NCI-H1436 (cell line): ENCODE data around the gene CPN2.
A peak's percentile ranks its signal among the peaks of the same experiment; 100 is the strongest.

Source experiments
- DNase-seq: peaks from one replicate; lab custom pipeline; 2025; lab: John Stamatoyannopoulos, UW

The CPN2 gene

DNA sequence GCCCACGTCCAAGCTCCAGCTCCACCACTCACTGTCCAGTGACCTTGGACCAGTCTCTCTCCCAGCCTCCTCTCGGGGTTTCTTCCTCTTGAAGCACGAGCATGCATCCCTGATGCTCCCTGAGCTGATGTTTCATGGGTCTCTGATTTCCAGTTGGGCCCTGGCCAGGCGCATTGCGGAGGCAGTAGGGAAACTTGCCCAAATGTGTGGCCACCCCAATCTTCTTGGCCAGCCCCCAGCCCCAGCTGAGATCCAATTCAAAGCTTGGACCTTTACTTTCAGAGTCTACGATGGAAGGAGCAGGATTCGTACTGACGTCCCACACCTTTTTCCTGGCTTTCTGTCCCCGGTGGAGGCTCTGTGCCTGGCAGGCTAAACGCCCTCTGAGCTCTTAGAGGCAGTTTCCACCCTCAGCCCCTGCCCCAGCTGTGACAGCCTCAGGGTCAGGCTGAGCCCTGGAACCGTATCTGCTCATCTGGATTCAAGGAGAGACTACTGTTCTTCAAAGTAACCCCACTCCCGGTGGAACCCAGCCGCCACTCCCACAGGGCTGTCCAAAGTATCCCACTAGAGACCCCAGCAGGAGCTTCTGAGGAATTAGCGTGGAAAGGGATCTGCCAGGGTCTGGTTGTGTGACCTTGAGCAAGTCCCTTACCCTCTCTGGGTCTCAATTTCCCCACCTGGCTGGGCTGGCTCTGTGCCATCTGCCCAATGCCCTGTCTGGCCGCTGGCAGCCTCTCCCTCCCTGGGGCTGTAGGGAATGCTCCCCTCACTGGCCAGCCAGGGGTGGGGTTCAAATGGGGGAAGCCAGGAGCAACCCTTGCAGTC, 37.4 kb downstream of the CPN2 start:
- no peak for DNase-seq

DNA sequence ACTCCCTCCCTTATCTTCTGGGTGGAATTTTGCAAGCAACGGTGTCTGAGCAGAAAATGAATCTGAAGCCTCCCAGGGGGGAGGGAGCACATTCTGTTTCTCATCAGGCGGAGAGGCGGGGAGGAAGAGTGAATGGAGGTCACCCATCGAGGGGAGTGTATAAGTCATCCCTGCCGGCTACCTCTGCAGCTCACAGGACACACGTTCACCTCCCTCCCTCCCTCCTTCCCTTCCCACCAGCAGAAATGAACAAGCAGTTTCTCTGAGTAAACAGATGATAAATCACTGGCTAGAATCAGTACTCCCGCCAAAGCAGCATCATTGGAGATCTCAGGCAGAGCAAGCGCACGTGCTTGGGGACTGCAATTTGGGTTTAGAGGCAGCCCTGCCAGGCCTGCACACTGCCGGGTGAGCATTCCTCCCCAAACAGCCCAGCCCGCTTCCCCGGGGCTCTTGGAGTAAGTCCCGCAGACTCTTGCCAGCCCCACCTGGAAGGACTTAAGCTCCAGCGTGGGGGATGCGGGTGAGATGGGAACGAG, 38.3 kb downstream of the CPN2 start:
- DNase-seq, result peak; percentile 8

DNA sequence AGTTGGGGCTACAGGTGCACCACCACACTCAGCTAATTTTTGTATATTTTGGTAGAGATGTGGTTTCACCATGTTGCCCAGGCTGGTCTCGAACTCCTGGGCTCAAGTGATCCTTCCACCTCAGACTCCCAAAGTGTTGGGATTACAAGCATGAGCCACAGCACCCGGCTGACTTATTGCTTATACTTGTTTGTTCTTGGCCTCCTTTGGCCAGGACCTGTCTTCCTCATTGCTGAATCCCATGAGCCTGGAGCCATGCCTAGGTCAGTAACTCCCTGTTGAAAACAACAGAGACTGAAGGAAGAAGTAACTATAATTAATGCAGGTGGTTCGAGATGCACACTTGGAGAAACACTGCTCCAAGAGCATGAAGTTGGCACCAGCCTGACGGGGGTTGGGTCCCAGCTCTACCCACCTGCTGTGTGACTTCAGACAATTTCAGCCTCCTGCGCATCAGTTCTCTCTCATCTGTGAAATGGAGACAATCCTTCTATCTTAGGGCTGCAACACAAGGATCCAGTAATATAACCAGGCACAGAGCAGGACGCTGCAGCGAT, 38.9 kb downstream of the CPN2 start:
- no peak for DNase-seq

DNA sequence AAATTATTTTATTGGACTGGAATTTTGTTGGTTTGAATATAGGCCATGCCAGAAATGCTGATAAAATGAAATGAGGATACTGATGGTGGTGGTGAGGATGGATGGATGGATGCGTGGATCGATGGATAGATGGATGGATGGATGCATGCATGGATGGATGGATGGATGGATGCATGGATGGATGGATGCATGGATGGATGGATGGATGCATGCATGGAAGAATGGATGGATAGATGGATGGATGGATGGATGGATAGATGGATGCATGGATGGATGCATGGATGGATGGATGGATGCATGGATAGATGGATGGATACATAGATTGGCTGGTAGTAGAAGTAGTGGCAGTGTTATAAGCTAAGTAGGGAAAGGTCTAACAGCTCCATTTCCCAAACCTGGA, 40.1 kb downstream of the CPN2 start:
- DNase-seq, result no peak

DNA sequence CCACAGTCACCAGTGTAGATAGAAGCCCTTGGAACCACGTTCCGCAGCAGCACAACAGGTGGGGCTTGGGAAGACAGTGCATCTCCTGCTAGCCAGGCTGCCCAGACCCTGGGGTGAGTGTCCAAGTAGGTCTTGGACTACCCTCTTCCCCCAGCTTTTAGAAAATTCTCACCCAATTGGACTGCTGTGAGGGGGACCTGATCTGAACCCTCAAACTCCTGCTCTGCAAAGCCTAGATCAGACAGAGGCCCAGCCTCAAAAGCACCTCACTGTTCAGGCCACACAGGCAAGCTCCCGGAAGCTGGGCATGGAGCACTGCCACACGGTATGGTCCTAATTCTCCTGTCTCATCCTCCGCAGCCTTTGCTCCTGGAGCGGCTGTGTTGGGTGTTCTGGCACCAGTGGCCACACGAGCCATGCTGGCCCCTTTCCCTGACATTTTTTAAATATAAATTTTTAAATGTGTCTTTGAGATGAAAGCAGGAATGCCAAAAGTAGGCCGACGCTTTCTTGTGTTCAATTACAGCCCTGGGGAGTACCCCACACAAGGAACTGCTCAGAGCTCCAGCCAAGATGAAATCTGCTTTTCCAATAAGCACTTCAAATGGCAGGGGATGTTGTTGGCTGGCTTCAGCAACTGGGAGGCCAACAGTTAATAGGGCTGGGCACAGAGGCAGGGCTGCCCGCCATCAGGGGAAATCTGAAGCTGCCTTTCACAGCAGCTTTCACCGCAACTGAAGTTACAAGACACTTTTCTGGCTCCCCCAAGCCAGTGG, 40.9 kb downstream of the CPN2 start:
- DNase-seq, result no peak

DNA sequence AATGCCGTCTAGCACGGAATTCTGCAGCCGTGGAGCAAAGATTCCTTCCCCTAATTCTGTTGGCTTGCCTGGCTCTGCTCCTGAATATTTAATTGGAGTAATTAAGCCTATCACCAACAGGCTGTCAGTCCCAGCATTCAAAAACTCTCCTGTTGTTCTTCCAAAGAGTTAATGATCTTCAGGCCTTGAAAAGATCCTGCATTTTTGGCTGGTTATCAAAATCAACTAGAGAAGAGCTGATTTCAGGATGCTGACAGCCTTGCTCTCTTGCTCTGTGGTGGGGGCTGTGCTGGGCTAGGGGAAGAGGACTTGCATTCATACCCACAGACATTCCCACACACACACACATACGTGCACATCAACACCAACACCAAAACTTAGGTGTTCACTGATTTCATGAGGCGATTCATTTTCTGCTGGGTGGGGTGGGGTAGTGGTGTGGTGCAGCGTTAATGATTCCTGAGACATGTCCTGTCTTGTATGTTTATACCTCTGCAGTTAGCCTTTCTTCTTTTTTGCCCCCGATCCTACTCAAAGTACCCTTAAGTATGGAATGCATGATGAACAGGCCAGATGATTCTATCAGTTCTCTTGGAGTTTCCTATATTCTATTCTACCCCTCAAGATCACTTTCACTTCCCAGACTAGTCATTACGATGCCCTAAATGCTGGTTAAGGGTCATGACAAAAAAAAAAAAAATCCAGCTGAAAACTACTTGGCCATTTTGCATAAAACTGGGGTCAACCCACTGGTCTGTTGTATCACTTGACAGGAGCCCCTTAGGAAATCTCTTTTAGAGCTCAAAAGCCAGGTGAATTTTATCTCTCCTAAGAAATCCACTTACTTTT, 42.3 kb downstream of the CPN2 start:
- no peak for DNase-seq

DNA sequence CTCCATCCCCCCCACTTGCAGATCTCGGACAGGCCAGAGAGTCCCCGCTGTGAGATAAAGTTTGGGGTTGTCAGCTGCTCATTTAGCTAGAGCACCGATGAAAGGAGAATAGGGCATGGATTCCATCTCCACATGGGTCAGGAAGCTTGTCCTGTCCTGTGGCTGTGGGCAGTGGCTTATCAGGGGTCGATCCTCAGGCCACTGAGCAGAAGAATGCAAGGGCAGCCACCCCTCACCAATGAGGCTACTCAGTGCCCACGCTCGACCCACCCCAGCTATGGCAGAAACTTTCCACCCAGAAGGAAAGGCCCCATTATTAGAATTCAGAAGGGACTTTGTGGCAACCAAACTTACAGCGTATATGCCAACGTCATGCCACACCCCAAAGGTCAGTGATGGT, 43.3 kb downstream of the CPN2 start:
- no peak for DNase-seq

DNA sequence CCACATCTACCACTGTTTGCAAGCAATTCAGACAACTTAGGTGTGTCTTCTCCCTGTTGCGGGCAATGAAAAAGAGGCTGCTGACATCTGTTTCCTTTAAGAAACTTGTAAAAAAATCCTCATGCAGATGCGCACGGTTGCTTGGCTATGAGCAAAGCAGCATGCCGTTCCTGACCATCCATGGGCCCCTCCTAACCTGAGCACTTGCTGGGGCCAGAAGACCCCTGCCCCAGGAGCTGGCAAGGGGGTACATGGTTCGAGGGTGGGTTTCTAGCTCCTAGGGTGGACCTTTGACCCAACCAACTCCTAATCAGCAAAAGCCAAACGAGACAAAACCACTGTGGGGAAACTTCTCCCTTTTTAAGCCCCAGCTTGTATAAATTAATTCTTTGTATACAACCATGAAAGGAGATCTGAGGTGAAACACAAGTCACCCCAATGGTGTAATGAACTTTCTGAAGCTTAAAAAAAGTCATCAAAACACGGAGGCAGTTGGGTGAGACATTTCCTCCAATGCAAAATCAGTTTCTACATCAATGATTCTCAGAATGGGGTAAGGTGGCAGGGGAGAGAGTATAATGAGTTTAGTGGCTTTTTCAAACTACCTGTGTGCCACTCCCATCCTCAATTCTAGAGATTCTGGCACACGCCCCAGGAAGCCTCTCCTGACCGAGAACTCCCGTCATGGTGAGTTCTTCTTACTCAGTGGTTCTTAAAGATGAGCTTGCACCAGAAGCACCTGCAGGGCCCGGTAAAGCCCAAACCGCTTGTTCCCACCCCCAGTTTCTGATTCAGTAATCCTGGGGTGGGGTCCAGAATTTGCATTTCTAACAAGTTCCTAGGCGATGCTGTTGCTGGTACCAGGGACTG, 44.1 kb downstream of the CPN2 start:
- no peak for DNase-seq

DNA sequence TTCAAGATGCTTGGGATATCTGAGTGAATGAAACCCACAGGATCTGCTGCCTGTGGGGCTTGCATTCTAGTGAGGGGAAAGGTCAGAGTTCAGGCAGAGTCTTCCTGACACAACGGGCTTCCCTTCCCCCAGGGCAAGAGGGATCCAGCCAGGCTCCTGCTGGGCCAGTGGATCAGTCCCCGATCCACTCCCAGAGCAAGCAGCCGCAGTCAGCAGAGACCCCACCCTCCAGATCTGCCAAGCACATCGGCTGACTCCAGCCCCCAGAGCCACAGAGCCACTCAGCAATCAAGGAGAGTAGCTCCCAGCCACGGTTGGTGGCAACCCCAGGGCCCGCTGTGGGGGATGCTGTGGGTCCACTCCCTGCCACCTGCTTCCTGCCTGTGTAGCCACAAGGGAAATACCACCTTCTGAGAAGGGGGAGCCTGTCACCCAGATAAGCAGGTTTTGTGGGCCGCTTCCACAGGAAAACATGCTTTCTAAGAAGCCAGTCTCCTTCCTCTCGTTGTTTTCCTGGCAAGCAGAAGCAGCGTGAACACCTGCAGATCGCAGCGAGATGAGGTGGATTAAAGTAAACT, 44.9 kb downstream of the CPN2 start:
- DNase-seq, result peak; percentile 59

DNA sequence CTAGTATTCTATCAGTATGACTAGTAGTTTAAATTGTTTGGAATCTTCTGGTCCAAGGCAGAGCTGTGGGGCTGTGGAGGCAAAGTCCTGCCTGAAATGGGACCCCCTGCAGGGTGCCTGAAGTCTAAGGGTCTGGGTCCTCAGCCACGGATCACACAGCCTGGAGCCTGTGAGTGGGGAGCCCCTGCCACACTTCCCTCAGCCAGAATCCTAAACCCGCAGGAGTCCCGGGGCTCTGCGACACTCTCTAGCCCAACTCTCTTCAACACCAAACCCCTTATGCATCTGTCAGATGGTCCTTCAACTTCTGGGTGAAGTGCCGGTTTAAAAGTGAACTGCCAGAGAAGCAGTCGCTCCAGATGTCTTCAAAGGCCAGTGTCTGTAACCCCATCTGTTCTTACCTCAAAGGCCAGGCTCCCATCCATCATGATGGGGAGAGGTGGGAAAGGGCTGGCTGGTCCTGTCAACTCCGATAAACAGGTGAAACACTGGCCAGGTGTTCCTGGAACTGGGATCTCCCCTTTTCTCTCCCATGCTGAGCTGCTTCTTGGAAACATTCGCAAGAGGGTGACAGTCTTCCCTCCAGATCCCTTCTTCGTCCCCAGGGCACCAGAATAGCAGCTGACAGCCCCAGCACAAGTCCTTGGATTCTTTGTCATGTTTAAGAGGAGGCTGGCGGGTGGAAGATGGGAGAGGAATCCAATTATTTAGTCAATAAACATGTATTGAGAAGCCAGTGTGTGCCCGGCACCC, 45.6 kb downstream of the CPN2 start:
- no peak for DNase-seq

DNA sequence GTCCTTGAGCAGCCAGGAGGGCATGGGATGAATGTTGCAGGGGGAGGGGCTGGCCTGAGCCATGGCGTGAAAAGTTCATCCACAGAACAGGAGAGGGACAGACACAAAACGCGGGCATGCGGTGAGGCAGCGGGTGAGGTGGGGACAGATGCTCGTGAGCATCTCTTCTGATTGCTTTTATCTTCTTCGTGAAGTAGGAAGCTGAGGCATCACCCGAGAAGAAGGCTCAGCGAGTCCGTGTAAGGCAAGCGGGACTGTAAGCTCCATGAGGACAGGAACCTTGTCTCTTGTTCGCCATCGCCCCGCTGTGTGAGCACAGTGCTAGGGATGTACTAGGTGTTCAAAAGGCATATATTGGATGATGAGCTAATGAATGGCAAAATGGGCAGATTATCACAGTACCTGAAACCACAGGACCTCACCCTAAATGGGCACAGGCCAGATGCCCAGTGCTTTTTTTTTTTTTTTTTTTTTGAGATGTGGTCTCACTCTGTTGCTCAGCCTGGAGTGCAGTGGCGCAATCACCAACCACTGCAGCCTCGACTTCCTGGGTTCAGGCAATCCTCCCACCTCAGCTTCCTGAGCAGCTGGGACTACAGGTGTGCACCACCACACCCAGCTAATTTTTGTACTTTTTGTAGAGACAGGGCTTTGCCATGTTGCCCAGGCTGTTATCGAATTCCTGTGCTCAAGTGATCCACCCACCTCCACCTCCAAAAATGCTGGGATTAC, 46.8 kb downstream of the CPN2 start:
- no peak for DNase-seq

DNA sequence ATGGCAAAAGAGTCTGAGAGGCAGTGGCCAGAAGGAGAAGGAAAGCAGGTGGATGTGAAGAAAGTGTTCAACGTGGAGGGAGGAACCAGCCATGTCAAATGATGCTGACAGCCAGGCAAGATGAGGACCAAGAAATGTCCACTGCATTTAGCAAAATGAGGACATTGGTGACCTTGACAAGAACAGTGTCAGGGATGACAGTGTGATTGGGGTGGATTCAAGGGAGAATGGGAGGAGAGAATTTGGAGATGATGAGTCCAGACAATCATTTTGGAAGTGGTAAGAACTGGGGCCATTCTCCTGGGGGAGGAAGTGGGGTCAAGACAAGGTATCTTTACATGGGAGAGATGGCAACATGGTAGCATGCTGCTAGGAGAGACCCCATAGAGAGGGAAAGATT, 47.4 kb downstream of the CPN2 start:
- no peak for DNase-seq

DNA sequence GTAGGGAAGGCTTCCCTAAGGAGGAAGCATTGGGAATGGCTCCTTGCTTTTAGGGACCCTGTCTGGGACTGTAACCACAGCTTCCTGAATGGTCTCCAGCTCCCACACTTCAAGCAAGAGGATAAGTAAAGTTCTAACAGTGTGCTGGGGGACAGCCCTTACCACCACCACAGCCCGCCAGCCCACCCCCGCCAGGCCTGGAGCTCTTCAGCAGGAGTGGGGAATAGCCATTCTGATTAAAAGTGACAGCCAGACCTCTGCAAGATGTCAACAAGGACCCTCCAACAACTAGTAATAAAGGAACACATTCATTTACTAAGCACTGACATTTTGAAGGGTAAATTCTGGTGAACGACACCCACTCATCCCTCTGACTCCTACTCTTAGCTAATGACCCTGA, 49.4 kb downstream of the CPN2 start:
- no peak for DNase-seq

DNA sequence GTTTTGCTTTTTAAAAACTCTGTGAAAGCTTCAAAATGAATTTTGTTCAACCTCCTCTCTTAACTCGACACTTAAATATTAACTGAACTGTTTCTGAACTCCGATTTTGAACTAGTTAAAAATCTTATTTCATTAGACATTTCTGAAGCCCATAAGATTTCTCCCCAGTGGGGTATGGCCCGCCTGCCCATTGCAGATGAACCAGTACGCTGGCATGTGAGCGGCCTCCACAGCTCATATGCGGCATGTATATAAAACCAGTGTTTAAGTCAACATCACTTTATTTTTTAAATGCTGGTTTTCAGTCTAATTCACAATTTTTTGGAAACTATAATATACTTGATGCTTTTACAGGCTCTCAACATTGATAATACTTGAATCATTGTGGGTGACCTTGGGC, 50.2 kb downstream of the CPN2 start:
- no peak for DNase-seq

DNA sequence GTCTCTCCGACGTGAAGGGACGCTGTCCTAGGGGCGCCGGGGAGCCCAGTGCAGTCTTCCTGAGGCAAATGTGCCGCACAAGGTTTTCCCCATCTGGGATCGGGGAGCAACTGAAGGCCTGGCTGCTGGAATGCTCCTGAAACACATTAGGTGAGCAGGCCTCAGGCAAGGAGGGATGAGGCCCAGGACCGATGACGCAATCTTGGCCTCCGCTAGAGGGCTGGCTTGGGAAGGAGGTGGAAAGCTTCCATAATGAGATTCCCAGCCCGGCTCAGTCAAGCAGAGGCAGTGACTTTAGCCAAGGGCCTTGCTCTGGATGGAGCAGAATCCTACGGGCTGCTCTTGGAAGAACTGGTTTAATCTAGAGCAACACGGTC, 50.8 kb downstream of the CPN2 start:
- no peak for DNase-seq

DNA sequence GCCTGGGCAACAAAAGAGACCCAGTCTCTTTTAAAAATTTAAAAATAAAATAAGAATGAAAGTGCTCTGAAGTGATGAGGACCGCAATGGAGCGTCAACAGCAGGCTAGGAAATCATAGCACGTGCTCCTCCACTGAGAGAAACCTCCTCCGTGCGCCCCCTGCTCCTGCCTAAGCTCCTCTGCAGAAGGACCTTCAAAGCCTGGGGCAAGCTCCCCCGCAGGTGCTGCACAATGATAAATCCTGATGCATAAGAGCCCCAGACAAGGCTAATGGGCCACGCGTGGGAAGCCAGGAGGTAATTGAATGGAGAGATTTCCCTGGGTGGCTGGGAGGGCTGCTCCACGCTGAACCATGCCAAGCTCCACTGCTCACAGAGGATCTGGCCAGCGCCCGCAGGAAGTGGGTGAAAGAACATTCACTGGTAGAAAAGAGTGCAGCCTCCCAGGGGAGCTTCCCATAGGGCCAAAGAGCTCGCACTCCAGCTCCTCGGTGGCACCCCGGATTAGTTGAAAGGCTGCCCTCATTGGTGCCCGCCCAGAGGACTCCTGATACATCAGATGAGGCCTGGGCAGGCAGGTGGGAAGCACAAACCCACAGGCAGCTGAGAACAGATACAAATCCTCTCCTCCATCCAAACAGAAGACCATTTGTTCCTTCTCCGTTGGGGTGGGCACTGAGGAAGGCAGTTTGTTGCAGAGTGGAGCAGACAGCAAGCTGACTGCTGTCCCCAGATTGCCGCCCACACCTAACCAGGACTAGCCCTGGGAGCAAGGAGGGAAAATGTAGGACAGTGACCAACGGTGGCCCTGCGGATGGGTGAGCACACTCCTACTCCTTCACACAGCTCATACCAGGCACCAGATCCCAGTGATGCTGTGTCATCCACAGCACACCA, 52.5 kb downstream of the CPN2 start:
- peak; percentile 28 for DNase-seq

DNA sequence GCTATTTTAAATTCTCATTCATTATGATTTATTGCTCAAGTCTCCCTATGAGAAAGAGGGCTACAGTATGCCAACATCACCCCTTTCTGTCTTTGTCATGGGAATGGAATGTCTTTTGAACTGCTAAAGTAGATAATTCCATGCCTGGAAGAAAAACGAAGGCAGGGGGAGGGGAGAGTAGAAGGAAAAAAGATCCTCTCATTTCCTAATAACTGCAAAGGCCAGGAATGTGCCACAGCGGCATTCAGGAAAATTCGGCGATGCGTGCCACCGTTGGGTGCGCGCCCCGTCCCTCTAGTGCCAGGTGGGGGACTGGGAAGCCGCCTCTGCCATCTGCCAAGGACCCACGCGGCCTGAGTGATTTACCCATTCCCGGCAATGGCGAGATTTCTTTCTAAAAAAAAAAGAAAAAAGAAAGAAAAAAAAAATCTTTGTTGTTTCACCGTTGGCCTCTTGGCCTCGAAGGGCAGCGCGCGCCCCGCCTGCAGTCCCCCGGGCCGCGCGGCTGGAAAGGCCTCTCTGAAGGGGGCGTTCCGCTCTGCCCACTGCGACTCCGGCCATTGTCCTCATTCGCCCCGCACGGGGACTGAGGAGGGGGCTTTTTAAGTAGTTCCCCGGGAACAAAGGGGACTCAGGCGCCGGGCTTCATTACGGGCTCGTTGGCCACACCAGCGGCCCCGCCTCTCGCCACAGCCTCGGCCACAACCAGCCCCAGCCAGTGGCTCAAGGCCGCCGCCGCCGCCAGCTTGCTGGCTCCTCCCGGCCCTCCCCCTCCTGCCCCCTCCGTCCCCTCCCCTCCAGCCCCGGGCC, 54.5 kb downstream of the CPN2 start:
- DNase-seq, result no peak

DNA sequence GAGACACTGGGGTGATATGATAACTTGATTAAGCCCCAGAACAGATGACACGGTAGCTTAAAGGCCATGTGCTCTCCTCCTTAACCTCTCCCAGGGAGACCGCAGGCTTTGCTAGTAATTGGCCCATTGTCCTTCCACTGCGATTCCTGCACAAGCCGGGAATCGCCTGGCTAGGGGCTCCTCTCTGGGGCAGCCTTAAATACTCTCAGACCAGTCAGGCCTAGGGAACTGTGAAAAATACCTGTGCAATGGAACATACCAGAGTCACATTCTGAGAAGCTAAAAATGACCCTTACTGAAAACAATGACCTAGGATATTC, 56.3 kb downstream of the CPN2 start:
- no peak for DNase-seq
